Measurements from ENCODE around the gene SPPL2A.

DNA sequence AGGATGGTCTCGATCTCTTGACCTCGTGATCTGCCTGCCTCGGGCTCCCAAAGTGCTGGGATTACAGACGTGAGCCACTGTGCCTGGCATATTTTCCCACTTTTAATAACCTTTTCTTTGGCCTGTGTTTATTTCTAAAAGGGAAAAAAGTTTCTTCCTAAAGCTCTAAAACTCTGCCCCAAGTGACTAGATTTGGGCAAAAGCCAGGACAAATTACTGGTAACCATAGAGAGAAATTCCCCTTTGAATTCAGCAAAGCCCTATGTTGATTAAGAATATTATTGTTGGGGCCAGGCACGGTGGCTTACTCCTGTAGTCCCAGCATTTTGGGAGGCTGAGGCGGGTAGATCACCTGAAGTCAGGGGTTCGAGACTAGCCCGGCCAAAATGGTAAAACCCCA is 67.4 kb downstream of the SPPL2A start:
- TF ChIP-seq ZNF70 (CRISPR knock-in tag; IDR thresholded peaks at IDR 0.05) = no peak
- no peak for TF ChIP-seq BACH2 (CRISPR knock-in tag; IDR thresholded peaks at IDR 0.05; ENCODE audit: borderline replicate concordance)
- no peak for TF ChIP-seq GLIS3 (CRISPR knock-in tag; IDR thresholded peaks at IDR 0.05)
- no peak for TF ChIP-seq TOX (CRISPR knock-in tag; IDR thresholded peaks at IDR 0.05; ENCODE audit: borderline replicate concordance)
- no peak for TF ChIP-seq RARB (CRISPR knock-in tag; IDR thresholded peaks at IDR 0.05)
- TF ChIP-seq ARNTL (CRISPR knock-in tag; IDR thresholded peaks at IDR 0.05; ENCODE audit: borderline replicate concordance, low read depth) = no peak
- TF ChIP-seq SNAI2 (CRISPR knock-in tag; IDR thresholded peaks at IDR 0.05) = no peak

All from SK-N-SH treated with all-trans-retinoic acid at 6 μM for 48 hours (cell line).